Neural crest cell (in vitro differentiated cells): Measurements from ENCODE around the gene SLC6A1. TPM values are rescaled to one million over a fixed set of nuclear protein-coding genes. Genes with fewer than 3 reads are reported as not detected.

ENCODE experiments used
- DNase-seq: peaks from one replicate; pipeline ENCODE4 v3.0.0; 2021; ENCODE audit warnings: low read depth, mixed read lengths, low spot score
- H3K27ac Mint-ChIP-seq: one replicate; pipeline ENCODE4 v1.8.0; 2021; ENCODE audit warnings: mild to moderate bottlenecking, mixed read lengths; ENCODE audit not compliant: unreplicated experiment
- H3K27me3 Mint-ChIP-seq: 2 replicates; pipeline ENCODE4 v1.8.0; 2021; ENCODE audit warnings: low read depth, mild to moderate bottlenecking, mixed read lengths
- H3K36me3 Mint-ChIP-seq: 2 replicates; pipeline ENCODE4 v1.8.0; 2021; ENCODE audit warnings: low read depth, mild to moderate bottlenecking, mixed read lengths
- H3K4me1 Mint-ChIP-seq: 2 replicates; pipeline ENCODE4 v1.8.0; 2021; ENCODE audit warnings: mixed read lengths
- H3K4me3 Mint-ChIP-seq: one replicate; pipeline ENCODE4 v1.8.0; 2021; ENCODE audit warnings: mild to moderate bottlenecking, mixed read lengths
- H3K9me3 Mint-ChIP-seq: 2 replicates; pipeline ENCODE4 v1.8.0; 2021; ENCODE audit warnings: mixed read lengths
- CTCF ChIP-seq: fragments of 200-600 bp; sonication (generic); conservative IDR thresholded peaks from 2 replicates; pipeline ENCODE4 v1.5.0; 2021; ENCODE audit warnings: antibody characterized with exemption, mild to moderate bottlenecking
- total RNA-seq: library from RNA; stranded (reverse); gene quantifications from 2 replicates; pipeline ENCODE4 v1.2.1, GENCODE V29; 2021

SLC6A1 gene
- total RNA-seq, 1 donor from 2014 or later: 0.42 TPM

DNA sequence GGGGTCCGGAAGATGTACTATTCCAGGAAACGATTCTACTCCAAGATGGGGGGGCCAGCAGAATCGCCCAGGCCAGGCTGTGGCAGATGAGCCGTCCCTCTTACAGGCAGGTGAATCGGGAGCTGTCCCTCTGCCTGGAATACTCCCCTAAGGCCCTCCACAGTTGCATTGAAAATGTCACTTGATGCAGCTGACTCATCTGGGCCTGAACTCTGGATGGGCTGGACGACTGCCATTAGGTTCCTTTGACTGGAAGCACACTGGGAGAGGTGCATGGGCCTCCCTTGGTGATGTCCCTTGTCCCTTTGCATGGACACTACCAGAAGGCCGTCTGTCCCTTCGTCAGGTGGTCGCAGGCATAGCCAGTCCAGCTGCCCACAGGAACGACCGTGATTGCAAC is 92.1 kb downstream of the SLC6A1 start:
- no peak for DNase-seq
- Mint-ChIP-seq H3K27ac (no peak overlapping the region), H3K9me3 (peaks cover 3% of the 10 kb centered on the region), H3K27me3 (no peaks in the 10 kb centered on the region), H3K4me3 (no peak overlapping the region), H3K4me1 (no peaks in the 10 kb centered on the region), H3K36me3 (no peaks in the 10 kb centered on the region)
- no peak for TF ChIP-seq CTCF

DNA sequence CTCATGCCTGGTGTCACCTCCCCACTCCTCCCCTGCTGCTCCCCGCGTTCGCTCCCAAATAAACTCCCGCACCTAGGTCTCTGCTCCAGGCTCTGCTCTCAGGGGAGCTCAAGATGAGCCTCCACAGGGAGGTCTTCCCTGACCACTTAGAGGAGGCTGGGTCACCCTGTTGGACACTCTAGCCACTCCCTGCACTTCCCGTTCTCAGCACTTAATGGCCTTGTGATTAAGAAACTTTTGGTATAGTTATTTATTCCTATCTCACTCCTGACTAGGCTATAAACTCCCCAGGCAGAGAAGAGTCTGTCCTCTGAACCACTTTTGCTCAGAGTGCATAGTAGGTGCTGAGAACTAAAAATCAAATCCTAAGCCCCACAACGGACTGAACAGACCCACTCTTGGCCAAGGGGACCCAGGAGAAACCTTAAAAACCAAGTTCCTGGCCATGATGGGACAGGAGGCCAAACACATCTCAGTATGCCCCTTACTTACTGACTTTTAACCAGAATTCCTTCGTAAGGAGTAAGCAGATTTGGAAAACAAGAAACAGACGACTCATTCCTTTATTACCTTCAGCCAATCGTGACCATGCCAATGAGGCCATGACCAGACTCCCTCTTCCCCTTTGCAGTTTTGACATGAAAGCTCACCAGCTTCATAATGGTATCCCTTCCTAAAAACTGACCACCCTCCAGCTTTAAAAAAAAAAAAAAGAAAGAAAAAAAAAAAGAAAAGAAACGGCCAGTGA is 92.7 kb downstream of the SLC6A1 start:
- no peaks in the 10 kb centered on the region for H3K4me1 Mint-ChIP-seq
- no peak for TF ChIP-seq CTCF
- no peak overlapping the region for H3K4me3 Mint-ChIP-seq
- no peak for DNase-seq
- H3K27ac Mint-ChIP-seq: no peak overlapping the region
- H3K36me3 Mint-ChIP-seq: no peaks in the 10 kb centered on the region
- no peaks in the 10 kb centered on the region for H3K27me3 Mint-ChIP-seq
- H3K9me3 Mint-ChIP-seq: peaks cover 3% of the 10 kb centered on the region

DNA sequence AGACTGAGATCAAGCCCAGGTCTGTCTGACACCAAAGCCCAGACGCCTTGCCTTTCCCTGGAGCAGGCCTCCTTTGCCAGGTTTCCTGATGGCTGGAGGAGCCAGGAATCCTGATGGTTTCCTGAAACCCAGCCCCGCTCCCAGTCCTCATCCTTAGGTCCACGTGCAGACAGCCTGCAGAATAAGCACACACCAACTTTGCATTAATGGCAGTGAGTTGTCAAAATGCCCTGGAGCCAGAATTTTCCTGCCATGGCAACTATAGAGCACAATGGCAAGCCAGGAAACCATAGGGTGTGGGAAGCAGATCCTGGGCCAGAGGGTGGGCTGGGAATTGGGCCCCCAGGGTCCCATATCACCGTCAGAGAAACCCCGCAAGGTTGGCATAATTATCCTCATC is 94.3 kb downstream of the SLC6A1 start:
- Mint-ChIP-seq H3K27me3 (no peaks in the 10 kb centered on the region), H3K9me3 (no peaks in the 10 kb centered on the region), H3K27ac (no peak overlapping the region), H3K4me1 (no peaks in the 10 kb centered on the region), H3K36me3 (no peaks in the 10 kb centered on the region), H3K4me3 (no peak overlapping the region)
- TF ChIP-seq CTCF: no peak
- no peak for DNase-seq

DNA sequence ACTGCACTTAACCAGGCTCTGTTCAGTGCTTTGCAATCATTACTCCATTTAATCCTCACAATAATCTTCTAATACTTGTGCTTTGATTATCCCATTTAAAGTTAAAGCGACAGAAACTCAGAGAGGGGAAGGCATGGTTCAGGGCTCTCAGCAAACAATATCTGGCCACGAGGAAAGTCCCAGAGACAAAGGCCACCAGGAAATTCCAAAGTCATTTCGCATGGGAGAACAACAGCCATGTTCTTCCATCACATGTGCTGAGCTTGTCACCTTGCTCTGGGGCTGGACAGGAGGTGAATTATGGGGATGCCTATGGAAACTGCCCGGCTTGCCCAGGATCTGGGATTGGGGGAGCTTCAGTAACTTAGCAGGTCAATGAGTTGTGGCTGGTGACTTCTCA is 95.5 kb downstream of the SLC6A1 start:
- no peak overlapping the region for H3K4me3 Mint-ChIP-seq
- no peak for DNase-seq
- no peak overlapping the region for H3K27ac Mint-ChIP-seq
- no peaks in the 10 kb centered on the region for H3K9me3 Mint-ChIP-seq
- H3K27me3 Mint-ChIP-seq: no peaks in the 10 kb centered on the region
- TF ChIP-seq CTCF: no peak
- H3K36me3 Mint-ChIP-seq: no peaks in the 10 kb centered on the region
- no peaks in the 10 kb centered on the region for H3K4me1 Mint-ChIP-seq

DNA sequence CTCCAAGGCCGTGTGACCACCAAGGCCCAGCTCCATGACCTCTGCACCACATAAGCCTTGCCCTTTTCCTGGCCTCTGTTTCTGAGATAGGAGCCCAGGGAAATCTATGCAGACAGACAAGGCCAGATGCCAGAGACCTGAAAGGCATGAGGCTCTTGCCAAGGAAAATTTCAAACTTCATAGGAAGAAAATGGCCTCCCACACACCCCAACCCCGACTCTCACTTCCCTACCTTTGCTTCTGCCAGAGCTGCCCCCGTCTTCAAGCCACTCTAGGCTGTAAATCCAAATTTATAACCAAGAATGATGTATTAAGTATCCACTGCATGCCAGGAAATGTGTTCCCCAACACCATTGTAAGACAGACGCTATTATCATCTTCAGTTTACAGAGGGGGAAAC is 96.3 kb downstream of the SLC6A1 start:
- Mint-ChIP-seq H3K27me3 (no peaks in the 10 kb centered on the region), H3K36me3 (no peaks in the 10 kb centered on the region), H3K4me1 (no peaks in the 10 kb centered on the region), H3K27ac (no peak overlapping the region), H3K9me3 (no peaks in the 10 kb centered on the region), H3K4me3 (no peak overlapping the region)
- DNase-seq: no peak
- no peak for TF ChIP-seq CTCF

Other genes starting within 250 kb of the SLC6A1 start
- 2.1 and 2.6 TPM in 2 replicates for gene SLC6A11, start 176.5 kb upstream of the SLC6A1 start, total RNA-seq
- not detected in 2 replicates for gene HRH1, start 161.7 kb downstream of the SLC6A1 start, total RNA-seq